HEK293 (cell line): ENCODE results near the gene KRTAP13-3.

Experiments used
- BCL11B ChIP-seq: fragments of 450-650 bp; formaldehyde crosslinking; IDR thresholded peaks from 2 replicates; pipeline ENCODE4 v1.5.1; 2016; ENCODE audit warnings: low read depth, missing biosample characterization, missing genetic modification characterization
- HIC1 ChIP-seq: fragments of 450-650 bp; formaldehyde crosslinking; IDR thresholded peaks from 2 replicates; pipeline ENCODE4 v1.5.1; 2016; ENCODE audit warnings: missing biosample characterization, missing genetic modification characterization
- KLF8 ChIP-seq: fragments of 450-650 bp; formaldehyde crosslinking; IDR thresholded peaks from 2 replicates; pipeline ENCODE4 v1.5.1; 2016; ENCODE audit warnings: missing biosample characterization, missing genetic modification characterization
- KLF9 ChIP-seq: fragments of 450-650 bp; formaldehyde crosslinking; IDR thresholded peaks from 2 replicates; pipeline ENCODE4 v1.5.1; 2016; ENCODE audit warnings: missing biosample characterization, missing genetic modification characterization, low read depth
- TCF7L2 ChIP-seq: IDR thresholded peaks from 2 replicates; pipeline ENCODE4 v1.6.1; 2011; ENCODE audit warnings: low read depth, mild to moderate bottlenecking, inconsistent platforms, low read length, moderate library complexity, borderline replicate concordance
- TRIM28 ChIP-seq: IDR thresholded peaks from 2 replicates; pipeline ENCODE4 v1.6.1; 2011; ENCODE audit warnings: low read length, control low read depth, borderline replicate concordance
- WT1 ChIP-seq: fragments of 450-650 bp; formaldehyde crosslinking; IDR thresholded peaks from 2 replicates; pipeline ENCODE4 v1.5.1; 2016; ENCODE audit warnings: missing biosample characterization, missing genetic modification characterization
- ZBTB21 ChIP-seq: fragments of 450-650 bp; formaldehyde crosslinking; IDR thresholded peaks from 2 replicates; pipeline ENCODE4 v1.5.1; 2017; ENCODE audit warnings: missing biosample characterization, missing genetic modification characterization
- ZNF175 ChIP-seq: fragments of 450-650 bp; formaldehyde crosslinking; IDR thresholded peaks from 2 replicates; pipeline ENCODE4 v1.5.1; 2016; ENCODE audit warnings: missing biosample characterization, missing genetic modification characterization
- ZNF26 ChIP-seq: fragments of 450-650 bp; formaldehyde crosslinking; IDR thresholded peaks from 2 replicates; pipeline ENCODE4 v1.5.1; 2016; ENCODE audit warnings: missing biosample characterization, missing genetic modification characterization
- ZNF280D ChIP-seq: fragments of 450-650 bp; formaldehyde crosslinking; IDR thresholded peaks from 2 replicates; pipeline ENCODE4 v1.5.1; 2016; ENCODE audit warnings: missing biosample characterization, missing genetic modification characterization
- ZNF362 ChIP-seq: fragments of 450-650 bp; formaldehyde crosslinking; IDR thresholded peaks from 2 replicates; pipeline ENCODE4 v1.5.1; 2016; ENCODE audit warnings: missing biosample characterization, missing genetic modification characterization
- ZNF366 ChIP-seq: fragments of 450-650 bp; formaldehyde crosslinking; conservative IDR thresholded peaks from 2 replicates; pipeline ENCODE4 v1.5.1; 2016; ENCODE audit warnings: missing biosample characterization, missing genetic modification characterization
- ZNF394 ChIP-seq: fragments of 450-650 bp; formaldehyde crosslinking; IDR thresholded peaks from 2 replicates; pipeline ENCODE4 v1.5.1; 2016; ENCODE audit warnings: missing biosample characterization, missing genetic modification characterization, mild to moderate bottlenecking, moderate library complexity, borderline replicate concordance
- ZNF629 ChIP-seq: fragments of 450-650 bp; formaldehyde crosslinking; IDR thresholded peaks from 2 replicates; pipeline ENCODE4 v1.5.1; 2017; ENCODE audit warnings: missing biosample characterization, missing genetic modification characterization
- ZNF639 ChIP-seq: fragments of 450-650 bp; formaldehyde crosslinking; IDR thresholded peaks from 2 replicates; pipeline ENCODE4 v1.5.1; 2016; ENCODE audit warnings: missing biosample characterization, missing genetic modification characterization
- ZNF76 ChIP-seq: fragments of 450-650 bp; formaldehyde crosslinking; IDR thresholded peaks from 2 replicates; pipeline ENCODE4; 2016; ENCODE audit warnings: low read depth, missing biosample characterization, missing genetic modification characterization, borderline replicate concordance
- ZNF843 ChIP-seq: fragments of 450-650 bp; formaldehyde crosslinking; IDR thresholded peaks from 2 replicates; pipeline ENCODE4 v1.5.1; 2016; ENCODE audit warnings: missing biosample characterization, missing genetic modification characterization
- ZSCAN23 ChIP-seq: fragments of 450-650 bp; formaldehyde crosslinking; IDR thresholded peaks from 2 replicates; pipeline ENCODE4 v1.5.1; 2016; ENCODE audit warnings: missing biosample characterization, missing genetic modification characterization

The KRTAP13-3 gene

GRCh38 chr21:30468900-30469714 is 43.4 kb upstream of the KRTAP13-3 start (continued):
- peak; percentile 44; the same call in 1 of the 2 replicates for TF ChIP-seq ZNF639 (tag by site-specific recombination)
- peak; percentile 61; the same call in 1 of the 2 replicates for TF ChIP-seq WT1 (tag by site-specific recombination)
- peak; percentile 99 for TF ChIP-seq TCF7L2
- peak; percentile 81 for TF ChIP-seq HIC1 (tag by site-specific recombination)
- TF ChIP-seq ZNF26 (tag by site-specific recombination), result no peak
- TF ChIP-seq ZNF280D (tag by site-specific recombination), result no peak
- no peak for TF ChIP-seq KLF9
- TF ChIP-seq ZNF362 (tag by site-specific recombination), result 0 out of 2 replicates have a peak, but pooled peaks have one; percentile 51
- peak; percentile 88 for TF ChIP-seq ZNF629
- TF ChIP-seq TRIM28, result peak; percentile 85
- no peak for TF ChIP-seq ZNF175
- no peak for TF ChIP-seq BCL11B (tag by site-specific recombination)
- TF ChIP-seq ZSCAN23 (tag by site-specific recombination), result no peak
- peak; percentile 39; the same call in 1 of the 2 replicates for TF ChIP-seq ZNF394 (tag by site-specific recombination)
- peak; percentile 57; the same call in 1 of the 2 replicates for TF ChIP-seq KLF8 (tag by site-specific recombination)
- TF ChIP-seq ZNF76 (tag by site-specific recombination), result no peak
- TF ChIP-seq ZNF366 (tag by site-specific recombination), result peak; percentile 90
- TF ChIP-seq ZNF843 (tag by site-specific recombination), result peak; percentile 32; the same call in 1 of the 2 replicates
- peak; percentile 66 for TF ChIP-seq ZBTB21 (tag by site-specific recombination)
